Measurements from ENCODE around the gene GNAS-AS1. TPM values are rescaled to one million over a fixed set of nuclear protein-coding genes. Genes with fewer than 3 reads are reported as not detected.

Gene GNAS-AS1
- total RNA-seq, 1 experiment from 2014 or later = 1.6 TPM

DNA sequence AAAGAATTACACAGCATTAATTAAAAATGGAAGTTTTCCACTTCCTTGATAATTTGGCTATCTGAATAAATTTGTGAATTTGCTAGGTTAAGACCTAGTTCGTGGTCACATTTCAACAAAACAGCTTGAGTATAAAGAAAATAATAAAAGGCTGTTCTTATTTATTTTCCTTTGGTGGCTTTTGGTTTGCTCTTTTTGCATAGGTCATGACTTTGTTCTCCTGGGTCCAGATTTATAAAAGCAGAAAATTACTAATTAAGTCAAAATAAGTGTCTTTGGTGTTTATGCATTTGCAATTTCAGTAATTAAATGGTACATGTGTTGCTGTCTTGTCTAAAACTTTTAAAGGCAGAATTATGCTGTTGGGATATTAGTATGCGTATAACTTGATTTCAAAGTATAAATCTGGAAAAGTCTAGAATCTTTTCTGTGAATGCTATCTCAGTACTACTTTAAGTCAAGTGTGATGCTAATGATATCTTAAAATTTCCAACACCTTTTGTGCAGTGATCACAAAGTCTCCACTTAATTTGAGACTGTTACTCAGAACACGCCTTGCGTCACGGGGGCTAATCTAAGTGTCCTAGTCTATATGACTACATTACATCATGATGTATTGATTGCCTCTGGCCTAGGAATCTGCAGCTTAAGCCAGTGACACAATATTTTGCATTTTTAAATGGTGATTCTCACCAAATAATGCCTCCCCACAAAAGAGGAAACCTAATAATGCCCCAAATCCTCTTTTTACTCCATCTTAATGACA, 42.8 kb upstream of the GNAS-AS1 start:
- CTCF ChIA-PET = interaction anchor here (0.6 kb wide), 1 partner anchor 21 kb away, joined by 3 read pairs; no protein-coding TSS in a partner anchor
- POLR2A ChIA-PET = interaction anchor here (0.6 to 1.9 kb wide), 10 partner anchors 9 to 1047 kb away, joined by 3 to 8 read pairs (median 3); partner anchors contain the start of genes ATP5F1E, FAM217B, NELFCD and PPP1R3D

DNA sequence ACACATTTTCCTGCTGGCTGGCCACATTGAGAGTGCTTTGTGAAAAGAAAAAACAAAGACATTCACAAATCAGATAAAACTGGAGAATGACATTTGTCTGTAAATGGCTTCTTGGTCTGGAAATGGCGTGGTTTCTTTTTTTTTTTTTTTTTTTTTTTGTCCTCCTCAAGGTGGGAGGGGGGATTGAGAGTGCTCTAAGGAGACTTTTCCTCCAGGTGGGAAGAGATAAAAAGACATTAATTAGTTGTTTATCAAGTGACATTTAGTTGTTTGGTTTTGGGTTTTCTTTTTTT, 42.2 kb upstream of the GNAS-AS1 start:
- intact Hi-C loops (cut with micrococcal nuclease) = loop anchor here (2.0 kb wide), 1 partner anchor 88 kb away; the partner anchor contains the start of gene NELFCD
- Mint-ChIP-seq H3K27me3 (ENCODE audit: insufficient read depth, unreplicated experiment) (no peaks in the 10 kb centered on the region), H3K4me3 (ENCODE audit: unreplicated experiment) (peak overlapping the region; percentile 93), H3K4me1 (ENCODE audit: insufficient read depth, unreplicated experiment) (peaks cover 26% of the 10 kb centered on the region), H3K27ac (ENCODE audit: low read depth, unreplicated experiment) (peak overlapping the region; percentile 97), H3K36me3 (ENCODE audit: insufficient read depth, unreplicated experiment) (peaks cover 23% of the 10 kb centered on the region), H3K9me3 (ENCODE audit: unreplicated experiment) (no peaks in the 10 kb centered on the region)
- DNase-seq (ENCODE audit: unreplicated experiment) = no peak
- ChIA-PET POLR2A (interaction anchor here (0.6 to 1.9 kb wide), 11 partner anchors 10 to 1047 kb away, joined by 3 to 8 read pairs (median 3); partner anchors contain the start of genes ATP5F1E, FAM217B, NELFCD and PPP1R3D), CTCF (interaction anchor here (0.6 kb wide), 1 partner anchor 20 kb away, joined by 3 read pairs; no protein-coding TSS in a partner anchor)
- TF ChIP-seq, protein P1, sequence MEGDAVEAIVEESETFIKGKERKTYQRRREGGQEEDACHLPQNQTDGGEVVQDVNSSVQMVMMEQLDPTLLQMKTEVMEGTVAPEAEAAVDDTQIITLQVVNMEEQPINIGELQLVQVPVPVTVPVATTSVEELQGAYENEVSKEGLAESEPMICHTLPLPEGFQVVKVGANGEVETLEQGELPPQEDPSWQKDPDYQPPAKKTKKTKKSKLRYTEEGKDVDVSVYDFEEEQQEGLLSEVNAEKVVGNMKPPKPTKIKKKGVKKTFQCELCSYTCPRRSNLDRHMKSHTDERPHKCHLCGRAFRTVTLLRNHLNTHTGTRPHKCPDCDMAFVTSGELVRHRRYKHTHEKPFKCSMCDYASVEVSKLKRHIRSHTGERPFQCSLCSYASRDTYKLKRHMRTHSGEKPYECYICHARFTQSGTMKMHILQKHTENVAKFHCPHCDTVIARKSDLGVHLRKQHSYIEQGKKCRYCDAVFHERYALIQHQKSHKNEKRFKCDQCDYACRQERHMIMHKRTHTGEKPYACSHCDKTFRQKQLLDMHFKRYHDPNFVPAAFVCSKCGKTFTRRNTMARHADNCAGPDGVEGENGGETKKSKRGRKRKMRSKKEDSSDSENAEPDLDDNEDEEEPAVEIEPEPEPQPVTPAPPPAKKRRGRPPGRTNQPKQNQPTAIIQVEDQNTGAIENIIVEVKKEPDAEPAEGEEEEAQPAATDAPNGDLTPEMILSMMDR (IDR thresholded peaks at IDR 0.05; ENCODE audit: unreplicated experiment) = no peak
- no TSS peak for BruUV-seq (replicated peaks)

More for the DNA sequence above, 42.8 kb upstream of the GNAS-AS1 start:
- Mint-ChIP-seq H3K4me1 (ENCODE audit: insufficient read depth, unreplicated experiment) (peaks cover 26% of the 10 kb centered on the region), H3K4me3 (ENCODE audit: unreplicated experiment) (peak overlapping the region; percentile 93), H3K27ac (ENCODE audit: low read depth, unreplicated experiment) (peak overlapping the region; percentile 97), H3K9me3 (ENCODE audit: unreplicated experiment) (no peaks in the 10 kb centered on the region), H3K36me3 (ENCODE audit: insufficient read depth, unreplicated experiment) (peaks cover 17% of the 10 kb centered on the region), H3K27me3 (ENCODE audit: insufficient read depth, unreplicated experiment) (no peaks in the 10 kb centered on the region)
- TF ChIP-seq, protein P1 (IDR thresholded peaks at IDR 0.05; ENCODE audit: unreplicated experiment) = no peak
- intact Hi-C loops (cut with micrococcal nuclease) = loop anchor here (2.0 kb wide), 1 partner anchor 87 kb away; the partner anchor contains the start of gene NELFCD
- DNase-seq (ENCODE audit: unreplicated experiment) = peak; percentile 18
- BruUV-seq (replicated peaks) = TSS peak; percentile 23

DNA sequence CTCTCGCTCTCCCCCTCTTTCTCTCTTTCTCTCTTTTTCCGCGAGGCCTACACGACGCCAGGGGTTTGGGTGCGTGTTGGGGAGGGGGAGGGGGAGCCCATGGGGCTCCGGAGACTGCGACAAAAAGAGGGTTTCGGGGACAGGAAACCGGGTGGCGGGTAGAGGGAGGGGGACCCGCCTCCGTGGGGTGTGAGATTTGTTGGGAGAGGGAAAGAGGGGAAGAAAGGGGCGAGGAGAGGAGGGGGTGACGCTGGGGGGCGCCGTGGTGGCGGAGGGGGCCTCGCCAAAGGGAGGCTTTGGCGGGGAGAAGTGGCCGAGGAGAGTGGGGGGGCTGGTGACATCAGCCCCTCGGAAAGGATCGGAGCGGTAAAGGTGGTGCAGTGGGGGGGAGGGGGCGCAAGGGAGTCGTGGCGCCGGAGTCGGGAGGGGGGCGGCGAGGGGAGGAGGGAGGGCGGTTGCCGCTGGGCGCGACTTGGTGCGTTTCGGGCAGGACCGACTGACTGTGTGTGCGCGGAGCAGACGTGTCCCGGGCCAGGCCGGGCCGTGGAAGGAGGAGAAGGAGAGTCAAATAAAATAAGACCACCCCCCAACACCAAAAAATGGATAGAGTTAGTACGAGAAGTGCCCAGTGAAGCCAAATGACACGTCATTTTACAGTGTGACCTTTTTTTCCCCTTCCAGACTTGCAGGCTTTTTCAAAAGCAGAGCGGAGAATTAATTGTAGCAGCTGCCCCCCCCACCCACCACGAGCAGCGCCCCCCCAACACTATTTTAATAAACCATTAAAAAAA, 41.6 kb upstream of the GNAS-AS1 start:
- BruUV-seq (replicated peaks) = no TSS peak
- TF ChIP-seq, protein P1 (IDR thresholded peaks at IDR 0.05; ENCODE audit: unreplicated experiment) = no peak
- ChIA-PET POLR2A (interaction anchor here (0.6 to 1.9 kb wide), 9 partner anchors 11 to 1048 kb away, joined by 3 to 8 read pairs (median 4); partner anchors contain the start of genes ATP5F1E, FAM217B, NELFCD and PPP1R3D), CTCF (interaction anchor here (0.6 kb wide), 1 partner anchor 20 kb away, joined by 3 read pairs; no protein-coding TSS in a partner anchor)
- Mint-ChIP-seq H3K27me3 (ENCODE audit: insufficient read depth, unreplicated experiment) (no peaks in the 10 kb centered on the region), H3K36me3 (ENCODE audit: insufficient read depth, unreplicated experiment) (peaks cover 23% of the 10 kb centered on the region), H3K27ac (ENCODE audit: low read depth, unreplicated experiment) (peak overlapping the region; percentile 97), H3K4me1 (ENCODE audit: insufficient read depth, unreplicated experiment) (peaks cover 26% of the 10 kb centered on the region), H3K4me3 (ENCODE audit: unreplicated experiment) (peak overlapping the region; percentile 93), H3K9me3 (ENCODE audit: unreplicated experiment) (no peaks in the 10 kb centered on the region)
- intact Hi-C loops (cut with micrococcal nuclease) = loop anchor here (2.0 kb wide), 1 partner anchor 88 kb away; the partner anchor contains the start of gene NELFCD
- DNase-seq (ENCODE audit: unreplicated experiment) = peak; percentile 55
